ENCODE measurements around the gene PPM1D.

The PPM1D gene

DNA sequence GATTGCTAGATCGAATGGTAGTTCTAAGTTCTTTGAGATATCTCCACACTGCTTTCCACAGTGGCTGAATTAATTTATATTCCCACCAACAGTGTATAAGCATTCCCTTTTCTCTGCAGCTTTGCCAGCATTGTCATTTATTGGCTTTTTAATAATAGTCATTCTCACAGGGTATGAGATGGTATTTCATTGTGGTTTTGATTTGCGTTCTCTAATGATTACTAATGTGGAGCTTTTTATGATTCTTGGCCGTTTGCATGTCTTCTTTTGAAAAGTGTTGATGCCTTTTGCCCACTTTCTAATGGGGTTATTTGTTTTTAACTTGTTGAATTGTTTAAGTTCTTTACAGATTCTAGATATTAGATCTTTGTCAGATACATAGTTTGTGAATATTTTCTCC is 41.1 kb downstream of the PPM1D start:
- no peak overlapping the region for H3K27ac ChIP-seq
- TF ChIP-seq, protein P1, sequence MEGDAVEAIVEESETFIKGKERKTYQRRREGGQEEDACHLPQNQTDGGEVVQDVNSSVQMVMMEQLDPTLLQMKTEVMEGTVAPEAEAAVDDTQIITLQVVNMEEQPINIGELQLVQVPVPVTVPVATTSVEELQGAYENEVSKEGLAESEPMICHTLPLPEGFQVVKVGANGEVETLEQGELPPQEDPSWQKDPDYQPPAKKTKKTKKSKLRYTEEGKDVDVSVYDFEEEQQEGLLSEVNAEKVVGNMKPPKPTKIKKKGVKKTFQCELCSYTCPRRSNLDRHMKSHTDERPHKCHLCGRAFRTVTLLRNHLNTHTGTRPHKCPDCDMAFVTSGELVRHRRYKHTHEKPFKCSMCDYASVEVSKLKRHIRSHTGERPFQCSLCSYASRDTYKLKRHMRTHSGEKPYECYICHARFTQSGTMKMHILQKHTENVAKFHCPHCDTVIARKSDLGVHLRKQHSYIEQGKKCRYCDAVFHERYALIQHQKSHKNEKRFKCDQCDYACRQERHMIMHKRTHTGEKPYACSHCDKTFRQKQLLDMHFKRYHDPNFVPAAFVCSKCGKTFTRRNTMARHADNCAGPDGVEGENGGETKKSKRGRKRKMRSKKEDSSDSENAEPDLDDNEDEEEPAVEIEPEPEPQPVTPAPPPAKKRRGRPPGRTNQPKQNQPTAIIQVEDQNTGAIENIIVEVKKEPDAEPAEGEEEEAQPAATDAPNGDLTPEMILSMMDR (conservative IDR thresholded peaks at IDR 0.05): no peak

DNA sequence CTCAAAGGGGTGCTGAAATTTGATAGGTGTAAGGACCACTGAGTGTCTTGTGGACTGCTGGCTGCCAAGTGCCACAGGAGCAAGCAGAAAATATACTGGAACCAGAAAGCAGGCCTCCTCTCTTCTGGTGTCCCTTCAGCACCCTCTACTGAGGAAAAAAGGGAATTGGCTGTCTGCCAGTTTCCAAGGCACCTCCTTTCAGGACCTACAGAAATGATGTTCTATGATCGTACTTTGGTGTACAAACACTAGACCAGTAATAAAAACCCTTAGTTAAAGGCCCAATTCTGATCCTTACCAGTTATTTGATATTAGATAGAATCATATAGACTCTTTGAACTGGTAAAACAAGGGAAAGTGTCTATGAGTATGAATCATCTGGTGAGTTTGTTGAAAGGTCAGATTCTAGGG is 41.8 kb downstream of the PPM1D start:
- no peak overlapping the region for H3K27ac ChIP-seq

DNA sequence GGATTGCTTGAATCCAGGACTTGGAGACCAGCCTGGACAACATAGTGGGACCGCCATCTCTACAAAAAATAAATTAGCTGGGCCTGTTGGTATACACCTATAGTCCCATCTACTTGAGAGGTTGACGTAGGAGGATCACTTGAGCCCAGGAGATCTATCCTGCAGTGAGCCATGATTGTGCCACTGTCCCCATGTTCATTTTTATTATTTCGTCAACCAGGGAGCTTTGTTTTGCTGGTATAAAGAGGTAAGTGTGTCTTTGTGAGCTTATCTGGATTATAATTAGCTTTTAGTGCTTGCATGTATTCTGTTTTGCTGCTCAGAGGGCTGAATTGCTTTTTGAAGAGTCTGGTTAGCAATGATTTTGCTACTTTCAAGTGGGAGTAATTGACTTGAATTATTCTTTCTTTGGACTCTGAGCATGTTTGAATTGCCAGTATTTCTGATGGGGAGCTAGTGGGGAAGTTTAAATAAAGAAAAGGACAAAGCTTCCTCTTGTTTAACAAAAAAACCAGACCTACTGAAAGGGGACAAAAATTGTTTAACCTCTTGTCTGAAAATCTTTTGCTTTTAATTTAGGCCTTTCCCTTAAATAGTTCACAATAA is 46.0 kb downstream of the PPM1D start:
- TF ChIP-seq, protein P1 (conservative IDR thresholded peaks at IDR 0.05): no peak
- H3K27ac ChIP-seq: no peak overlapping the region

More for the DNA sequence above, 41.8 kb downstream of the PPM1D start:
- TF ChIP-seq, protein P1 (conservative IDR thresholded peaks at IDR 0.05): peak; percentile 52

DNA sequence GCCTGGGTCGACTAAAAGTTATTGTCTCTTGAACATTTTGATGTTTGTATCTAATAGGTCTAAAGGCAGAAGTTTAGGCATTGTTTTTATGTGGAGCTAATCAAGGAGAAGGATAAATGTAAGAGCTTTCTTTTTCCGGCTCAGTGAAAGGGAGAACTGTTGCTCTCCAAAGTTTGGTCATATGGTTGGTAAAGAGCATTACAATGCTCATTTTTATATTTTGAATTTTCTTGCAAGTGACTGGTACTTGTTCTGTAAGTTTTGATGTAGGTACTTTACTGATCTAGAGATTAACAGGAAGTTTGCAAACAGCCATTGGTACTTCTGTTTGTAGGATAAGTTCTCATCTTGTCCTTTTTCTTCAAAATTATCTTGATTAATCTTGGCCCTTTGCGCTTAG is 46.7 kb downstream of the PPM1D start:
- H3K27ac ChIP-seq: no peak overlapping the region

DNA sequence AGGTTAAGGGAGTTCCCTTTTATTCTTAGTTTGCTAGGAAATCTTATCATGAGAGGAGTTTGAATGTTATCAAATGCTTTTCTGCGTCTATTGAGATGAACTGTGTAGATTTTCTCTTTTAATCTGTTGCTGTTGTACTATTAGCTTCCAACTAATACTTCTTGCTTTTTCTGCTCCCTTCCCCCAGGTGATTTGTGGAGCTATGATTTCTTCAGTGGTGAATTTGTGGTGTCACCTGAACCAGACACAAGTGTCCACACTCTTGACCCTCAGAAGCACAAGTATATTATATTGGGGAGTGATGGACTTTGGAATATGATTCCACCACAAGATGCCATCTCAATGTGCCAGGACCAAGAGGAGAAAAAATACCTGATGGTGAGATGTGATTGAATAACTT is 47.7 kb downstream of the PPM1D start:
- TF ChIP-seq, protein P1 (conservative IDR thresholded peaks at IDR 0.05): no peak
- H3K27ac ChIP-seq: no peak overlapping the region

More for the DNA sequence above, 46.7 kb downstream of the PPM1D start:
- TF ChIP-seq, protein P1 (conservative IDR thresholded peaks at IDR 0.05): no peak

DNA sequence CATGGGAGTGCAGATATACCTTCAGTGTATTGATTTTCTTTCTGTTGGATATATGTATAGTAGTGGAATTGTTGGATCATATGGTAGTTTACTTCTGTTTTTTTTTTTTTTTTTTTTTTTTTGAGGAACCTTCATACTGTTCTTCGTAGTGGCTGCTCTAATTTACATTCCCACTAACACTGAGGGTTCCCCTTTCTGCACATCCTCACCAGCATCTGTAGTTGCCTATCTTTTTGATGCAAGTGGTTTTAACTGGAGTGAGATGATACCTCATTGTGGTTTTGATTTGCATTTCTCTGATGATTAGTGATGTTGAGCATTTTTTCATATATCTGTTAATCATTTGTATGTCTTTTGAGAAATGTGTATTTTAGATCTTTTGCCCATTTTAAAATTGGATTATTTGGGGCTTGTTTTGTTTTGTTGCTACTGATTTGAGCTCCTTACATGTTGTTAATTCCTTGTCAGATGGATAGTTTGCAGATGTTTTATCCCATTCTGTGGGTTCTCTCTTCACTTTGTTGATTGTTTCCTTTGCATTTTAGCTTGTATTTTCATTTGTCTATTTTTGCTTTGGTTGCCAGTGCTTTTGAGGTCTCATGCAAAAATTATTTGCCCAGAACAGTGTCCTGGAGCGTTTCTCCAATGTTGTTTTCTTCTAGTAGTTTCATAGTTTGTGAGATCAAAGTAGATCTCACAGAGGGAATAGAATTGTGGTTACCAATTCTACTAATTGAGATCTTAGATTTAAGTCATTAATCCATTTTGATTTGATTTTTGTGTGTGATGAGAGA is 52.7 kb downstream of the PPM1D start:
- TF ChIP-seq, protein P1 (conservative IDR thresholded peaks at IDR 0.05): no peak

DNA sequence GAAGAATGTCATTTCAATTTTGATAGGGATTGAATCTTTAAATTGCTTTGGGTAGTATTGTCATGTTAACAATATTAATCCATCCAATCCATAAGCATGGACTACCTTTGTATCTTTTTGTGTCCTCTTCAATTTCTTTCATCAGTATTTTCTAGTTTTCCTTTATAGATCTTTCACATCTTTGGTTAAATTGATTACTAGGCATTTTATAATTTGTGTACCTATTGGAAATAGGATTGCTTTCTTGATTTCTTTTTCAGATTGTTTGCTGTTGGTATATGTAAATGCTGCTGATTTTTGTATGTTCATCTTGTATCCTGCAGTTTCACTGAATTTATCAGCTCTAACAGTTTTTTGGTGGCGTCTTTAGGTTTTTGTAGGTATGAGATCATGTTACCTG is 53.6 kb downstream of the PPM1D start:
- TF ChIP-seq, protein P1 (conservative IDR thresholded peaks at IDR 0.05): no peak
- H3K27ac ChIP-seq: no peak overlapping the region

More for the DNA sequence above, 52.7 kb downstream of the PPM1D start:
- H3K27ac ChIP-seq: no peak overlapping the region
